Measurements from ENCODE around the gene ZC3HAV1L. TPM values are rescaled to one million over a fixed set of nuclear protein-coding genes. Genes with fewer than 3 reads are reported as not detected.
"Not testable (repeated sequence)": the region's sequence is repeated elsewhere in the genome, so short reads cannot be mapped to it uniquely, and the experiment has no call there.

Gene ZC3HAV1L
- total RNA-seq, 1 donor from 2014 or later, result 5.8 TPM

GRCh38 chr7:139061416-139061815 is 25.6 kb upstream of the ZC3HAV1L start:
- TF ChIP-seq CTCF (IDR thresholded peaks at IDR 0.05; ENCODE audit: partially characterized antibody, unreplicated experiment), result no peak
- H3K9me3 Mint-ChIP-seq (ENCODE audit: unreplicated experiment), result peaks cover 2% of the 10 kb centered on the region
- H3K4me3 Mint-ChIP-seq (ENCODE audit: unreplicated experiment), result no peak overlapping the region
- no peak overlapping the region for H3K27ac Mint-ChIP-seq (ENCODE audit: unreplicated experiment)
- no peaks in the 10 kb centered on the region for H3K27me3 Mint-ChIP-seq (ENCODE audit: unreplicated experiment)
- no peaks in the 10 kb centered on the region for H3K36me3 Mint-ChIP-seq (ENCODE audit: unreplicated experiment)
- DNase-seq, result no peak
- H3K4me1 Mint-ChIP-seq (ENCODE audit: low read depth, unreplicated experiment), result peaks cover 2% of the 10 kb centered on the region

GRCh38 chr7:139060695-139061237 is 24.9 kb upstream of the ZC3HAV1L start:
- Mint-ChIP-seq H3K27ac (ENCODE audit: unreplicated experiment) (peak overlapping the region; percentile 6), H3K36me3 (ENCODE audit: unreplicated experiment) (no peaks in the 10 kb centered on the region), H3K9me3 (ENCODE audit: unreplicated experiment) (peaks cover 2% of the 10 kb centered on the region), H3K27me3 (ENCODE audit: unreplicated experiment) (no peaks in the 10 kb centered on the region), H3K4me3 (ENCODE audit: unreplicated experiment) (no peak overlapping the region), H3K4me1 (ENCODE audit: low read depth, unreplicated experiment) (peaks cover 2% of the 10 kb centered on the region)
- DNase-seq, result no peak
- no peak for TF ChIP-seq CTCF (IDR thresholded peaks at IDR 0.05; ENCODE audit: partially characterized antibody, unreplicated experiment)

- no peak for DNase-seq
- Mint-ChIP-seq H3K4me3 (ENCODE audit: unreplicated experiment) (no peak overlapping the region), H3K4me1 (ENCODE audit: low read depth, unreplicated experiment) (peaks cover 2% of the 10 kb centered on the region), H3K36me3 (ENCODE audit: unreplicated experiment) (no peaks in the 10 kb centered on the region), H3K9me3 (ENCODE audit: unreplicated experiment) (peaks cover 2% of the 10 kb centered on the region), H3K27me3 (ENCODE audit: unreplicated experiment) (no peaks in the 10 kb centered on the region), H3K27ac (ENCODE audit: unreplicated experiment) (no peak overlapping the region)
- TF ChIP-seq CTCF (IDR thresholded peaks at IDR 0.05; ENCODE audit: partially characterized antibody, unreplicated experiment), result no peak
Observed at GRCh38 chr7:139059905-139060304, 24.1 kb upstream of the ZC3HAV1L start.

GRCh38 chr7:139058943-139059342 is 23.1 kb upstream of the ZC3HAV1L start:
- H3K9me3 Mint-ChIP-seq (ENCODE audit: unreplicated experiment), result peaks cover 2% of the 10 kb centered on the region
- no peaks in the 10 kb centered on the region for H3K27me3 Mint-ChIP-seq (ENCODE audit: unreplicated experiment)
- H3K36me3 Mint-ChIP-seq (ENCODE audit: unreplicated experiment), result no peaks in the 10 kb centered on the region
- no peak for DNase-seq
- peaks cover 4% of the 10 kb centered on the region for H3K4me1 Mint-ChIP-seq (ENCODE audit: low read depth, unreplicated experiment)
- H3K27ac Mint-ChIP-seq (ENCODE audit: unreplicated experiment), result no peak overlapping the region
- no peak overlapping the region for H3K4me3 Mint-ChIP-seq (ENCODE audit: unreplicated experiment)
- TF ChIP-seq CTCF (IDR thresholded peaks at IDR 0.05; ENCODE audit: partially characterized antibody, unreplicated experiment), result no peak

GRCh38 chr7:139055674-139056073 is 19.8 kb upstream of the ZC3HAV1L start:
- Mint-ChIP-seq H3K4me1 (ENCODE audit: low read depth, unreplicated experiment) (peaks cover 4% of the 10 kb centered on the region), H3K27ac (ENCODE audit: unreplicated experiment) (no peak overlapping the region), H3K36me3 (ENCODE audit: unreplicated experiment) (no peaks in the 10 kb centered on the region), H3K4me3 (ENCODE audit: unreplicated experiment) (no peak overlapping the region), H3K9me3 (ENCODE audit: unreplicated experiment) (no peaks in the 10 kb centered on the region), H3K27me3 (ENCODE audit: unreplicated experiment) (no peaks in the 10 kb centered on the region)
- TF ChIP-seq CTCF (IDR thresholded peaks at IDR 0.05; ENCODE audit: partially characterized antibody, unreplicated experiment), result no peak
- DNase-seq, result no peak

- not testable (repeated sequence) for H3K27me3 Mint-ChIP-seq (ENCODE audit: unreplicated experiment); H3K4me3 Mint-ChIP-seq (ENCODE audit: unreplicated experiment); H3K9me3 Mint-ChIP-seq (ENCODE audit: unreplicated experiment); H3K4me1 Mint-ChIP-seq (ENCODE audit: low read depth, unreplicated experiment); DNase-seq; H3K27ac Mint-ChIP-seq (ENCODE audit: unreplicated experiment); H3K36me3 Mint-ChIP-seq (ENCODE audit: unreplicated experiment)
Observed at GRCh38 chr7:139054656-139055055, 18.8 kb upstream of the ZC3HAV1L start.

Measured in glutamatergic neuron (in vitro differentiated cells).